ENCODE measurements around the gene GFI1B. TPM values are rescaled to one million over a fixed set of nuclear protein-coding genes. Genes with fewer than 3 reads are reported as not detected.

GFI1B gene
- total RNA-seq: not detected

DNA sequence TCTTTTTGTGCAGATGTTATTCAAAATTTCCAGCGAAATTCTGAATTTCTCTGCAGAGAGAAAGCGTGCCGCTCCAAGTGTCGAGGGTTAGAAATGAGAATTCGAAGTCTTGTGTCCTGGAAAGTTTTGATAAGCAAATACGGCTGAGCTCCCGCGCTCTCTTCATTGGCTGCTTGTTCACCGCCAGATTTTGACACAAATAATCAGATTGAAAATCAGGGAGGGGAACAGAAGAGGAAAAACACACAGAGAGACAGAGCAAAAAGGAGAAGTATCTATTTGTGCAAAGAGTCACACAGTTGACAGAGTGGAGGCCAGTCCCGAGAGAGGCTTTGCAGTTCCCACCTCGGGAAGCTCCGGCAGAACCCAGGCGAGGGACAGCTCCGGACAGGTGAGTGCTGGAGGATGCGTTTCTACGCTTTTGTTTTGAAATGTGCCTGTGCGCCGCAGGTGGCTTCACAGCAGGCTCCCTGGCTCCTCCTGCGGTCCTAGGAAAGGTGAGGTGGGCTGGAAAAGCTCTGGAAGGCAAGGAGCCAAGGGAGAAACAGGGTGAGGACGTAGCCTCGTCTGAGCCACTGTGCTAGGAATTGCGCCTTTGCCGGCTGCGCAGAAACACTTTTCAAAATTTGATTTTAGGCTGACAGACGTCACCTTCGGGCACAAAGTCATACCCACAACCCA lies at the start of gene GFI1B:
Gene GFI1B (plus strand): TSS at position 244 of the 681 bp plus-strand sequence. CDS start 7,985 bp downstream, outside the sequence.
- no peaks in the 10 kb centered on the region for H3K9me3 Mint-ChIP-seq (ENCODE audit: insufficient read depth)
- ChIA-PET POLR2A (no interaction called here), CTCF (interaction anchor here (0.8 to 1.8 kb wide), 12 partner anchors 9 to 325 kb away, joined by 3 to 9 read pairs (median 4); no protein-coding TSS in a partner anchor)
- no peak within 1 kb of the TSS for H3K27ac Mint-ChIP-seq
- H3K4me3 Mint-ChIP-seq: no peak within 1 kb of the TSS
- DNase-seq (no peak), ATAC-seq (no peak)
- H3K36me3 Mint-ChIP-seq (ENCODE audit: low read depth): no peaks in the 10 kb centered on the region
- H3K27me3 Mint-ChIP-seq (ENCODE audit: low read depth): peaks cover 45% of the 10 kb centered on the region
- peaks cover 5% of the 10 kb centered on the region for H3K4me1 Mint-ChIP-seq (ENCODE audit: low read depth)

DNA sequence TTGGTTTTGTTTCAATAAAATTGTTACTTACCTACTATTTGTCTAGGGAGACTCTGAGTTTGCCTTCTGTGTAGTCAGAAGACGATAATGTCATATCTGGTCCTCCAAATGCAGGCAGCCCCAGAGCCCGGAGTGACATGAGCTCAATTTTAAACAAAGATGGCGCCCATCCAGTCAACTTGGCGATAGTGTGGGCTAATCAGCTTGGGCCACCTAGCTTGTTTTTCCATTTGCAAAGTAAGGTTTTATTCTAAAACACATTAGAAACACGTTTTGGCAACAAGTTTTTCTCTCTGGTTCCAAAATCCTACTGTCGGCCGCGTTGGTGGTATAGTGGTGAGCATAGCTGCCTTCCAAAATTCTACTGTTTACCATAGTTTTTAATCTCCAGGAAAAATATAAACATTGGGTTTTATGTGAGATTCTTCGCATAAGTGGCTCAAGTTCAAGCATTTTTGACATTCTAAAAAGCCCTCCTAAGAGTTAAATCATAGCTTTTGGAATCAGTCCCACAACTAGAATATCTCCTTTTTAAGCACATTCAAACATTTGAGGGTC lies 47.2 kb upstream of the GFI1B start:
- no peak for ATAC-seq
- Mint-ChIP-seq H3K36me3 (ENCODE audit: low read depth) (peaks cover 9% of the 10 kb centered on the region), H3K27me3 (ENCODE audit: low read depth) (no peaks in the 10 kb centered on the region), H3K4me1 (ENCODE audit: low read depth) (no peaks in the 10 kb centered on the region), H3K27ac (no peak overlapping the region), H3K9me3 (ENCODE audit: insufficient read depth) (no peaks in the 10 kb centered on the region), H3K4me3 (no peak overlapping the region)
- ChIA-PET POLR2A (no interaction called here), CTCF (no interaction called here)
- DNase-seq: no peak

DNA sequence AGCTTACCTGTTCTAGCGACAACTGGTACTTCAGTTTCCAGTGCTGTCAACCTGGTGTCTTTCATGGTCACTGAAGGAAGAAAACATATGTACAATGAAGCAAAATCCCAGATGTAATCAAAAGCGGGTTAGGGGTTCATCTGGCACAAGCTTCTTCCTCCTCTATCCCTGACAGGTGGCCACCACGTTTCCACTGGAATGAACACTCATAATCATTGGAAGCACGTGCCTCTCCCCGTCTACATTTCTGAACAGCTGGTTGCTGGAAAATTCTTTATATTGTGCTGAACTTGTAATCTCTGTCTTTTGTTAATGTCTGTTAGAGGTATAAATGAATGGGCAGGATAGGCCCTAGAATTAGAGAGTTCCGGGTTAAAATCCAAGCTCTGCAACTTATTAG lies 43.5 kb upstream of the GFI1B start:
- Mint-ChIP-seq H3K36me3 (ENCODE audit: low read depth) (peaks cover 4% of the 10 kb centered on the region), H3K9me3 (ENCODE audit: insufficient read depth) (no peaks in the 10 kb centered on the region), H3K4me1 (ENCODE audit: low read depth) (no peaks in the 10 kb centered on the region), H3K4me3 (no peak overlapping the region), H3K27ac (no peak overlapping the region), H3K27me3 (ENCODE audit: low read depth) (no peaks in the 10 kb centered on the region)
- POLR2A ChIA-PET: interaction anchor here (1.9 kb wide), 1 partner anchor 9 kb away, joined by 8 read pairs; the partner anchor contains the start of gene TSC1
- ATAC-seq (no peak), DNase-seq (no peak)
- CTCF ChIA-PET: interaction anchor here (0.9 to 2.1 kb wide), 6 partner anchors 9 to 290 kb away, joined by 3 to 7 read pairs (median 4); no protein-coding TSS in a partner anchor

DNA sequence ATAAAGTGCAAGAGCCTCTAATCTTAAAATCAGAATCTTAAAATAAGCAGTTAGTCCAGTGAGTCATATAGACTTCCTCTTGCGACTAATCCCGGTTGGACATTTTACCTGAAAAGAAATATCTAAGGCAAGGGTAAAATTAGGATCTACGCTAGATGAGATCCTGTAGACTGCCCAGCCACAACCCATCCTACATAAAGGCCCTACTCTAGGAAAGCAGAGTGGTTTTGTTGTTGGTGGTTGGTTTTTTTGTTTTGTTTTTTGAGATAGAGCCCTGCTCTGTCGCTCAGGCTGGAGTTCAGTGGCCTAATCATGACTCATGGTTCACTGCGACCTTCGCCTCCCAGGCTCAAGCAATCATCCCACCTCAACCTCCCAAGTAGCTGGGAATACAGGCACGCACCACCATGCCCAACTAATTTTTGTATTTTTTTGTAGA lies 41.0 kb upstream of the GFI1B start:
- DNase-seq: no peak
- Mint-ChIP-seq H3K27ac (no peak overlapping the region), H3K9me3 (ENCODE audit: insufficient read depth) (no peaks in the 10 kb centered on the region), H3K36me3 (ENCODE audit: low read depth) (peaks cover 3% of the 10 kb centered on the region), H3K4me1 (ENCODE audit: low read depth) (peaks cover 5% of the 10 kb centered on the region), H3K4me3 (no peak overlapping the region), H3K27me3 (ENCODE audit: low read depth) (no peaks in the 10 kb centered on the region)
- ChIA-PET CTCF (no interaction called here), POLR2A (no interaction called here)
- ATAC-seq: no peak

DNA sequence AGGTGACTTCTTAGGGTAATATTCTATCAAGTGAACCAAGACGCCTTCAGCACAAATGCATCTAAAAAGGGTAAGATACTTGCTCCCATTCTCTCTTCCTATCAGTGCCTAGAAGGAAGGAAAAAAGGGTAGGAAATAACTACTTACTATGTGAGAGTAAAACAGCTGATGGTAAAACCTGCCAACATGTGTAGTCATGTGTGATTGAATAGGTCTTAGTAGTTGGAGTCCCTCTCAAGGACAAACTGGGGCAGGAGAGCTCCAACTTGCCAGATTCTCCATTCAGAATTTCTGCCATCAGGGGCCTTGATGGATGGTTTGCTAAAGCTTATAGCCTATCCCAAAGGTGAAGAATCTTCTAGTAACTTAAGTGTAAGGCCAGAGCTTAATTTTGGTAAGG lies 39.3 kb upstream of the GFI1B start:
- ATAC-seq: no peak
- no peak for DNase-seq
- H3K27ac Mint-ChIP-seq: no peak overlapping the region
- ChIA-PET POLR2A (no interaction called here), CTCF (interaction anchor here (1.3 to 1.4 kb wide), 2 partner anchors 9 to 83 kb away, joined by 3 to 4 read pairs; no protein-coding TSS in a partner anchor)
- H3K9me3 Mint-ChIP-seq (ENCODE audit: insufficient read depth): no peaks in the 10 kb centered on the region
- peaks cover 19% of the 10 kb centered on the region for H3K4me1 Mint-ChIP-seq (ENCODE audit: low read depth)
- H3K36me3 Mint-ChIP-seq (ENCODE audit: low read depth): no peaks in the 10 kb centered on the region
- H3K27me3 Mint-ChIP-seq (ENCODE audit: low read depth): no peaks in the 10 kb centered on the region
- H3K4me3 Mint-ChIP-seq: no peak overlapping the region

DNA sequence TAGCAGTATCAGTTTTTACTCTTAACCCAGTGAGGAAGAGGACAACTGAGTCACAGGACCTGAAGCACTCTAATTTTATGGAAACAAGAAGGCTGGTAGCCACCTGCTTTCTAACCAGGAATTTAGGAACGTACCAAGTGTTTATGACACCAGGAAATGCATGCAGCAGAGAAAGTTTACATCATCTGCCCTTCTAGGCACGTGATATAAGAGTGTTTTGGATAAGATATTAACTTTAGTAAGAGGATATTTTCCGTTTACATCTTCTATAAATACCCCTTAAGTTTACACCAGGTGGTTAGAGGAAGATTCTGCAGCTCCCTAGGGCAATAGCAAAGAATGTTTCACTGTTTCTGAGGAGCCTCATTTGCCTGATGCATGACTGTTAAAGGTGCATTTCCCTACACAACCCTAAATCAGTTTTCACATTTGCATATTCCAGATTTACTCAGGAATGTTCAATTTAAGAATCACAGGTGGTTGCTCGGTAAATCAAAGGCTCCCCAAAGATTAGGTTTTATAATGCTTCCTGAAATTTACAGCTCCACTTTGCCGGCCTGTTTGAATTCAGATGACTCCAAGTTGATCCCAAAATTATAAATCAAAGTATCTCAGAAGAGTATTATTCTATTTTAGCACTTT lies 35.8 kb upstream of the GFI1B start:
- no peak for ATAC-seq
- Mint-ChIP-seq H3K27ac (no peak overlapping the region), H3K9me3 (ENCODE audit: insufficient read depth) (no peaks in the 10 kb centered on the region), H3K27me3 (ENCODE audit: low read depth) (no peaks in the 10 kb centered on the region), H3K4me1 (ENCODE audit: low read depth) (peaks cover 27% of the 10 kb centered on the region), H3K36me3 (ENCODE audit: low read depth) (peaks cover 2% of the 10 kb centered on the region), H3K4me3 (peak overlapping the region; percentile 84)
- no peak for DNase-seq
- ChIA-PET POLR2A (interaction anchor here (0.6 to 1.5 kb wide), 2 partner anchors 89 to 256 kb away, joined by 4 read pairs; no protein-coding TSS in a partner anchor), CTCF (interaction anchor here (1.1 to 4.5 kb wide), 6 partner anchors 35 to 94 kb away, joined by 3 to 21 read pairs (median 4); partner anchors contain the start of genes GFI1B and GTF3C5)

DNA sequence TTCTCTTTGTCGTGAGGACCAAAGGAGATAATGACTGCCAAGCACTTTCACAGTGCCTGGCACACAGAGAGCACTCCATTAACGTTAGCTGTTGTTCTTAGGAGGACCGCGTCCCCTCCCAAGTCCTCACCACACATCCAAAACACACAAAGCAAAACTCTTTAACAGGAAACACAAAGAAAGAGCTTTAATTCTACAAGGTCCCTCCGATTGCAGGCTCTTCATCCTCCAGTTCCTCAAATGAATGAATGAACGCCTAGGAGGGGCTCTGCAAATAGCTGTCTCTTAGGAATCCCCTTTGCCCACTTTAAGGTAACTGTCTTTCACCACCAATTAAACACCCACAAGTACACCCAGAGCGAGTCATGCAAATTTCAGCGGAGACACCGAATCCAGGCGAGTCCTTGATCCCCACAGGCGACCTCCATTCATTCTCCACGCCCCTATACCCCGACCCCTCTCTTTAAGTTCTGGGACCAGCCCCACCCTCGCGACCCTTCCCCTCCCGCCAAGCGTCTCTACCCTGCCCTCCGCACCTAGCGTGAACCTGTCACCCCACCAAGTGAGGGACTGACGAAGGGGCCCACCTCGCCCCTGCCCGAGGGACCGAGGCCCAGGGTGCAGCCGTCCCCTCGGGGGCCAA lies 34.7 kb upstream of the GFI1B start:
- POLR2A ChIA-PET: interaction anchor here (0.8 to 1.5 kb wide), 5 partner anchors 9 to 174 kb away, joined by 3 to 8 read pairs (median 4); no protein-coding TSS in a partner anchor
- peak overlapping the region; percentile 84 for H3K4me3 Mint-ChIP-seq
- peaks cover 27% of the 10 kb centered on the region for H3K4me1 Mint-ChIP-seq (ENCODE audit: low read depth)
- peaks cover 2% of the 10 kb centered on the region for H3K36me3 Mint-ChIP-seq (ENCODE audit: low read depth)
- no peak for DNase-seq
- H3K27me3 Mint-ChIP-seq (ENCODE audit: low read depth): no peaks in the 10 kb centered on the region
- peak overlapping the region; percentile 69 for H3K27ac Mint-ChIP-seq
- no peaks in the 10 kb centered on the region for H3K9me3 Mint-ChIP-seq (ENCODE audit: insufficient read depth)
- CTCF ChIA-PET: interaction anchor here (0.8 to 4.5 kb wide), 6 partner anchors 34 to 200 kb away, joined by 3 to 21 read pairs (median 4); partner anchors contain the start of genes GFI1B and GTF3C5
- ATAC-seq: no peak

DNA sequence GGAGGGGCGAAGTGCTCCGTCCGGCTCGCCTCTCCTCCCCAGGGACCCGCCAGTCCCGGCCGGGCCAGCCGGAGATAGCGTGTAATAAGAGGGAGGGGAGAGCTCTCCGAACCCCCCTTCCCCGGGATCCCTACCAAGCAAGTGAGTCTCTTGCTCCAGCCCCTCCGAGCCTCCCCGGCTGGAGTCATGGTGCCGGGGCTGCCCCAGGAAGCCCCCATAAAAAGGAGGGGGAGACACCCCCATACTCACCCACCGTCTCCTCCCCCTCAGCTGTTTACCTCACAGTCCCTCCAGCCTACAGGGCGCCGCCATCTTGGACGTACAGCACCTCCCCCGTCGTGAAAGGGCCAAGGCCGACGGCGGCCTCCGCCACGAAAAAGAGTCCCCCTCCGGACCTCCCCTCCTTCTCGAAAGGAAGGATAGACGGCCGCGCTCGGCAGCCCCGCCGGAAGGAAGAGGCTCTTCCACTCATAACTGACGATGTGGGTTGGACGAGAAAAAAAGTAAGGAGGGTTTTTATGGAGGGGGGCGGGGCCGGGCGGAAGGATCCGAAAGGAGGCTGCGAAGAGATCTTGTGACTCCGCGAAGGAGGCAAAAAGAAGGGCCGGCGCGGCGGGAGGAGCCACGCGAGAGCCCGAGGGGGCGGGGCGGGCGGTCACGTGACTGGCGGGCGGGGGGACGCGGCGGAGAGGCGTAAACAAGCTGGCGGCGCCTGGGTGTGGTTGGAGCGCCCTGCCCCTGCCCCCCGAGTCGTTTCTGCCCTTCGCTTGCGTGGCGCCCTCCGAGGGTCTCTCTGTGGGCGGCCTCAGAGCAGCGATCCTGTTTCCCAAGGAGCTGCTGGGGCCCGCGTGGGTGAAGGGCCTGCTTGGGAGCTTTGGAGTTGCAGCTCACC lies 34.0 kb upstream of the GFI1B start, which contains the start of gene TSC1:
Gene TSC1 (minus strand): TSS at position 323 of the 892 bp plus-strand sequence. CDS start 15,744 bp downstream, outside the sequence.
- POLR2A ChIA-PET: interaction anchor here (0.8 to 1.5 kb wide), 7 partner anchors 10 to 175 kb away, joined by 3 to 8 read pairs (median 3); no protein-coding TSS in a partner anchor
- peak within 1 kb of the TSS; percentile 99 for H3K27ac Mint-ChIP-seq

DNA sequence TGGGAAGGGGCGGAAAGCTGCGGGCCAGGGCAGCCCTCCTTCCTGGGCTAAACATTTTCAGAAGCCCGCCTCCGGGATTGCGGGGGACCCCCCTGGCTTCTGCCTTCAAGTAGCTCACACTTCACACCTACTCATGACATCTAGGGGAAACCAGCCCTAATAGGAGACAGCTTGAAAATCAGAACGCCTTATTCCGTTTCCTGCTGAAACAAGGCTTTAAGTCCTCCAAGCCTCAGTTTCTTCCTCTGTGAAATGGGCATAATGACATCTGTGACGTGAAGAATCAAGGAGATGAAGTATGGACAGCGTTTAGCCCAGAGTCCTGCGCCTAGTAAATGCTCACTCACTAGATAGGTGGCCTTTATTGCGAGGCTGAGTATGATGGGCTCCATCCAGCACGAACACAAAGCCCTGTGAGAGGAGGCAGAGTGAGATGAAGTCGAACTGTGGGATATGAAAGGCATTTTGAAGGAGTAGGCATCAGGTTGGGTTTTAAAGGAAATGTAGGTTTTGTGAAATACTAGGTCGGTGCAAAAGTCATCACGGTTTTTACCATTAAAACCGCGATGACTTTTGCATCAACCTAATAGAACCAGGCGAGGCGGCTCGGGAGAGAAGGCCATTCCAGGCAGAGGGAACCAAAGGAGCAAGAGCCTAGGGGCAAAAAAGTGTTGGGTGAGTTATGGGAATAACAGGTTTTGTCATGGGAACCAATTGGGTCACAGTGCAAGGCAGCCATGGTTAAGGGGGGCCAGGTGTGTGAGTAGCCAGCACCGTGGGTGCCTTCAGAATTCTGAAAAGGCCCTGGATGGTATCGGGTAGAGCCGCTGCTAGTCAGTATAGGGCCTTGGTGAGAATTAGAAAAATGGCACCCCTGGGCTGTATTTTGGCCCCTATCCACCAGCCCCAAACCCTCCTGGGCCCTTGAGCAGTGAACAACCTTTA lies 33.0 kb upstream of the GFI1B start:
- peak overlapping the region; percentile 84 for H3K4me3 Mint-ChIP-seq
- ChIA-PET CTCF (interaction anchor here (0.9 to 4.5 kb wide), 6 partner anchors 10 to 534 kb away, joined by 3 to 21 read pairs (median 4); partner anchors contain the start of gene GFI1B), POLR2A (interaction anchor here (0.8 to 1.3 kb wide), 2 partner anchors 59 to 175 kb away, joined by 3 read pairs; no protein-coding TSS in a partner anchor)
- H3K9me3 Mint-ChIP-seq (ENCODE audit: insufficient read depth): no peaks in the 10 kb centered on the region
- no peak for DNase-seq
- peak overlapping the region; percentile 99 for H3K27ac Mint-ChIP-seq
- no peaks in the 10 kb centered on the region for H3K27me3 Mint-ChIP-seq (ENCODE audit: low read depth)
- no peak for ATAC-seq
- peaks cover 27% of the 10 kb centered on the region for H3K4me1 Mint-ChIP-seq (ENCODE audit: low read depth)
- peaks cover 2% of the 10 kb centered on the region for H3K36me3 Mint-ChIP-seq (ENCODE audit: low read depth)

More for the DNA sequence above, 34.0 kb upstream of the GFI1B start, which contains the start of gene TSC1:
- H3K4me3 Mint-ChIP-seq: peak within 1 kb of the TSS; percentile 84
- H3K9me3 Mint-ChIP-seq (ENCODE audit: insufficient read depth): no peaks in the 10 kb centered on the region
- DNase-seq (peak; percentile 98), ATAC-seq (peak; percentile 92)
- peaks cover 27% of the 10 kb centered on the region for H3K4me1 Mint-ChIP-seq (ENCODE audit: low read depth)
- no peaks in the 10 kb centered on the region for H3K27me3 Mint-ChIP-seq (ENCODE audit: low read depth)
- CTCF ChIA-PET: interaction anchor here (0.8 to 4.5 kb wide), 8 partner anchors 9 to 533 kb away, joined by 3 to 21 read pairs (median 4); partner anchors contain the start of gene GFI1B
- H3K36me3 Mint-ChIP-seq (ENCODE audit: low read depth): peaks cover 2% of the 10 kb centered on the region

DNA sequence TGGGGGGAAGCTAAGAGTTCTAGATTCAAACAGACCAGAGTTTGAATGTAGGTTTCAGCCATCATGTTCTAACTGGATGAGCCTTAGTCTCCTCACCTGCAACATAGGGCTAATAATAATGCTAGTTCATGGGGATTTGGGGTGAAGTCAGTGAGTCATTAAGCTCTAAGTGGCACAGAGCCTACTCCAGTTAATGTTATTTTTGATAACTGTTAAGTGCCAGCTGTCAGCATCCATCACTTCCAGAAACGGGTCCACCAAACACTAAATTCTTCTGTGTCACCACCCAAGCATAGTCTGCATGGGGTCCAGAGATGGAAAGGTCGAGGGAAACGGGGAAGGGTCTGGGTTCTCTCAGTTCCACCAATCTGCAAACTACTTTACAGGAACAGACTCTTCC lies 32.3 kb upstream of the GFI1B start:
- ChIA-PET CTCF (interaction anchor here (0.8 to 1.1 kb wide), 2 partner anchors 32 to 43 kb away, joined by 3 to 4 read pairs; partner anchors contain the start of gene GFI1B), POLR2A (no interaction called here)
- H3K4me3 Mint-ChIP-seq: no peak overlapping the region
- H3K4me1 Mint-ChIP-seq (ENCODE audit: low read depth): peaks cover 27% of the 10 kb centered on the region
- peaks cover 2% of the 10 kb centered on the region for H3K36me3 Mint-ChIP-seq (ENCODE audit: low read depth)
- DNase-seq (no peak), ATAC-seq (no peak)
- H3K9me3 Mint-ChIP-seq (ENCODE audit: insufficient read depth): no peaks in the 10 kb centered on the region
- no peaks in the 10 kb centered on the region for H3K27me3 Mint-ChIP-seq (ENCODE audit: low read depth)
- no peak overlapping the region for H3K27ac Mint-ChIP-seq

Data from activated CD8-positive, alpha-beta T cell treated with anti-CD3 and anti-CD28 coated beads, Interleukin-2, amount 10 ng/mL, durations not matched to agents 7 days and 5 days (primary cell).